Hepatocyte (in vitro differentiated cells): ENCODE results near the gene LLGL2.

Experiments
- EZH2 ChIP-seq: fragments of 200-600 bp; sonication (generic); IDR thresholded peaks from 2 replicates; pipeline ENCODE4 v1.6.1; 2016; ENCODE audit warnings: antibody characterized with exemption, mild to moderate bottlenecking, borderline replicate concordance
- EZH2phosphoT487 ChIP-seq: fragments of 200-600 bp; sonication (generic); IDR thresholded peaks from one replicate; pipeline ENCODE4 v1.6.1; 2018; ENCODE audit warnings: antibody characterized with exemption, mild to moderate bottlenecking, low read depth, moderate library complexity; ENCODE audit not compliant: unreplicated experiment, severe bottlenecking
- TF ChIP-seq, protein P1 (sequence below): fragments of 200-600 bp; sonication (generic); IDR thresholded peaks from 2 replicates; pipeline ENCODE4 v1.5.1; 2016; ENCODE audit warnings: antibody characterized with exemption, mild to moderate bottlenecking; ENCODE audit not compliant: poor library complexity

- TF ChIP-seq, protein P1, sequence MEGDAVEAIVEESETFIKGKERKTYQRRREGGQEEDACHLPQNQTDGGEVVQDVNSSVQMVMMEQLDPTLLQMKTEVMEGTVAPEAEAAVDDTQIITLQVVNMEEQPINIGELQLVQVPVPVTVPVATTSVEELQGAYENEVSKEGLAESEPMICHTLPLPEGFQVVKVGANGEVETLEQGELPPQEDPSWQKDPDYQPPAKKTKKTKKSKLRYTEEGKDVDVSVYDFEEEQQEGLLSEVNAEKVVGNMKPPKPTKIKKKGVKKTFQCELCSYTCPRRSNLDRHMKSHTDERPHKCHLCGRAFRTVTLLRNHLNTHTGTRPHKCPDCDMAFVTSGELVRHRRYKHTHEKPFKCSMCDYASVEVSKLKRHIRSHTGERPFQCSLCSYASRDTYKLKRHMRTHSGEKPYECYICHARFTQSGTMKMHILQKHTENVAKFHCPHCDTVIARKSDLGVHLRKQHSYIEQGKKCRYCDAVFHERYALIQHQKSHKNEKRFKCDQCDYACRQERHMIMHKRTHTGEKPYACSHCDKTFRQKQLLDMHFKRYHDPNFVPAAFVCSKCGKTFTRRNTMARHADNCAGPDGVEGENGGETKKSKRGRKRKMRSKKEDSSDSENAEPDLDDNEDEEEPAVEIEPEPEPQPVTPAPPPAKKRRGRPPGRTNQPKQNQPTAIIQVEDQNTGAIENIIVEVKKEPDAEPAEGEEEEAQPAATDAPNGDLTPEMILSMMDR, result peak; percentile 100
- TF ChIP-seq EZH2 (no peak), EZH2phosphoT487 (no peak)
Measured at GRCh38 chr17:75515496-75516254, 9.8 kb upstream of the LLGL2 start, which contains the start of gene CASKIN2.
